DMS53 (cell line): ENCODE data around the gene ABCB1.
"Not testable (repeated sequence)": the region's sequence is repeated elsewhere in the genome, so short reads cannot be mapped to it uniquely, and the experiment has no call there.

Source experiments
- DNase-seq: peaks from one replicate; lab custom pipeline; 2025; lab: John Stamatoyannopoulos, UW

ABCB1 gene

DNA sequence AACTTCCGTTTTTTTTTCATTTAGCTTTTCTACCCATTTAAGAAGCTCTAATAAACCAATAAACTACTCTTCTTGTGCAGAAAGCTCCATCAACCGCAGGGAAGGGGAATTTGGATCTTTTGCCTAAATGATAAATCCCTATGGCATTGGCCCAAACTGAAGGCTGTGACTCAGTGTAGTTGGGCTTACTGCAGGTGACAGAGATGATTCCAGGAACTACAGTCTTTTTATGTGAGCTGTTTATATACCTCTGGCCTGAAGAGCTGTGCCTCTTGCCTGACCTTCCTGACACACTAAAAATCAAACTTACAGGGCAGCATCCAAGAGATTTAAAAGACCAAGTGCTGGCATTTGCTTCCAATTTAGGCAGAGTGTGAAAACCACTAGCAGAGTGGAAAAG, 25.2 kb downstream of the ABCB1 start:
- peak; percentile 27 for DNase-seq

DNA sequence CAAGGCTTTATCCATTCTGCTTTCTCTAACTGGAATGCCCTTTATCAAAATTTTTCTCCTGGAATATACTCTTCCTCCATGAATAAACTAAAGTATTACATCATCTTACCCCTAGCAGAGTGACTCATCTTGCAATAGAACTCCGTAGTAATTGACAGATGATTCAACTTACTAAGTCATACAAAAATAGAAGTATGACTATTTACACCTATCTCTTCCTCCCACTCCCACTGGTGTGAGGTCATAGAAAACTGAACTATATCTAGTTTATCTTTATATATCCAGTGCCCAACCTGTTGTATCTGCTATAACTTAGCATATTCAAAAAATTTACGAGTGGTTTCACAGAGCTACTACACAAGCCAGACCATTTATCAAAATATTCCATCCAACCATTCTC, 26.1 kb downstream of the ABCB1 start:
- DNase-seq = peak; percentile 69

DNA sequence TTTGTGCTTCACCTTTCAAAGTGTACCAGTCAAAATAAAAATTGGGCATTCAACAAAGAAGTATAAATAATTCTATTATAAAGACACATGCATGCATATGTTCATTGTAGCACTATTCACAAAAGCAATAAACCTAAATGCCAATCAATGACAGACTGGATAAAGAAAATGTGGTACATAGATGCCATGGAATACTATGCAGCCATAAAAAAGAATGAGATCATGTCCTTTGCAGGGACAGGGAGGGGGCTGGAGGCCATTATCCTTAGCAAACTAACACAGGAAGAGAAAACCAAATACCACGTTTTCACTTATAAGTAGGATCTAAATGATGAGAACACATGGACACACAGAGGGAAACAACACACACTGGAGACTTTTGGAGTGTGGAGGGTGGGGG, 28.2 kb downstream of the ABCB1 start:
- DNase-seq = not testable (repeated sequence)

DNA sequence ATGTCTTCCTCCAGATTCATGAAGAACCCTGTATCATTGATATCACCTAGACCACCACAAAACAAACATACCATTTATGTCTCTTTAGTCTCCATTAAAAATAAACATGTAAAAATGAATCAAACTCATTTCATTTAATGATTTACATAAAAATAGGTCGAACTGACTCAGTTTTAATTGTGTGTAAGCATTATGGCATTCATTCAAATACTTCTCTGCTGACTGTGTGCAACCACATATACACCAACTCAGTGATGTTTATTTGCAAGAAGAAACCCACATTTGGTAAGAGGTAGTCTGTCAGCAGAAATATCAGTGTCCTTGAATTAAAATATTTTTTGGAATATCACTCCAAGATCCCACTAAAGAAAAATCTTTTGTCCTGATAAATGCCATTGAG, 30.5 kb downstream of the ABCB1 start:
- no peak for DNase-seq

DNA sequence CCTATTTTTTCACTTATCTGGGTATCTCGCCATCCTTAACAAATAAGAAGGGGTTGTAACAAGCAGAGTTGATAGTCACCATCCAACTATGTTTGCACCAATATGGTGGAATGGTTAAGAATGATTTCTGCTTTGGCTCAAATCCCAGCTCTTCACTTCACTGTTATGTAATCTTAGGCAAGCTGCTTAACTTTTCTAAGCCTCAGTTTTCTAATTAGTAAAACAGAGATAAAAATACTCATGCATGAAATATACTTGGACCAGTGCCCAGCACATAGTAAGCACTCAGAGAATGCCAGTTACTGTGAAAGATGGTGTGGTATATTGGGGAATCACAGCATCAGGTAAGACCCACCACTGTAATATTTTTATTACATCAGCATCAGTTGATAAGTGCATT, 33.6 kb downstream of the ABCB1 start:
- no peak for DNase-seq

DNA sequence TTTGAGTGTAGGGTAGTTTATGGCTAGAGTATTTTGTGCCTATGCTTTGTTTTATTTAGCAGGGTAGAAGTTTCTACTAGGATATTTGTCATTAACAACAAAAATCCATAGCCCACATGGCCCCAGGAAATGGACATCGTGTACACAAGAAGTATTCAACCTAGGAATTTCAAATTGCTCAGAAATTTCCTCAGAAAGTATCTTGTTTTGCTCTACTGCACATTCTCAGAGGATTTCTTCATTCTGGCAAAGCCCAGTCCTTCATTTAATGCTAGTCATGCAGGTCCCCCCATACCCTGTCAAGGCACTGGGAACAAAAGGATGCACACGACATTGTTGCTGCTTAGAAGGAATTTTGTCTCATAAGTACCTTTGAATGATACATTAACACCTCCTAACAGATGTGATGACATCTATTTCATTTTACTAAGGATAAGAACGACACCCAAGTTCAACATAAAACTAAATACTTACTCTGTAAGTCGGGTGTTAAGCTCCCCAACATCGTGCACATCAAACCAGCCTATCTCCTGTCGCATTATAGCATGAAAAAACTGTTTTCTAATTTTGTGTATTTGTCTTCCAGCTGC, 34.3 kb downstream of the ABCB1 start:
- DNase-seq = no peak

DNA sequence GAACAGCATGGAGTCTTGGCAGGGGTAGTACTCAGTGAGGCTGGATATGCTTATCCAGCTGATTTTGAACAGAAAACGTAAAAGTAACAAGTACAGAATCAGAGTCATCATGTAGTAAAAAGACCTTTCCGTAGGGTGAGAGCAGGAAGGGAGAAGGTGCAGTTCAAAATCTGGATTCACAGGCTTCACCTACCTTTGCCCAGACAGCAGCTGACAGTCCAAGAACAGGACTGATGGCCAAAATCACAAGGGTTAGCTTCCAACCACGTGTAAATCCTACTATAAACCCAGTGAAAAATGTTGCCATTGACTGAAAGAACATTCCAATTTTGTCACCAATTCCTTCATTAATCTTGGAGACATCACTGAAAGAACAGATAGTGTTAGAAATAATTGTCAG, 34.8 kb downstream of the ABCB1 start:
- no peak for DNase-seq

DNA sequence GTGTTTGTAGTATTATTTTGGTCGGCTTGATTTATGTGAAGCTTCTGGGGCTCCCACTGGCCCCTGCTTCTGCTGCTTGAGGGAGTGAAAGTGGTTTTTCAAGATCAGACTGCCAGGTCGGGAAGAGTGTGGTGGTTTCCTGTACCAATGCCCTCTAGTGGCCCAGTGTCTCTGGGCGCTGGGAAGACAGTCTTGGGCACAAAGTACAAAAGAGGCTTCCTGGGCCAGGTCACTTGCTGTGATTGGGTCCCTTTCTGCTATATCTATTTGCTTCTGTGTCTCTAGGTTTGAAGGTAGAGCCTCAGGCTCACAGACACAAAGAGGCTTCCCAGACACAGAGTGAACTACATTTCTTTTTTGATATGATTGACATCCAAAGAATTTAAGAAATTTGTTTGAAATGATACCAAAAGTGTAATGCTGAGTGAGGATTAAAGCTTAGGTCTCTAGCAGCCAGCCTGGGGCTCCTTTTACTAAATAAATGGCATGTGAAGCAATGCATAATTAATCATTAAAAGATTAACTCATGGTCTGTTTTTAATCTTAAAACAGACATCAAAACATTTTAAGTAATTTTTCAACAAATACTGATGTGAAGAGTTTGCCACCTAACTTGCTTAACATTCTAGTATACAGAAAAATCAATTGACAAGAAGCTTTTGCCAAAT, 36.3 kb downstream of the ABCB1 start:
- peak; percentile 62 for DNase-seq

DNA sequence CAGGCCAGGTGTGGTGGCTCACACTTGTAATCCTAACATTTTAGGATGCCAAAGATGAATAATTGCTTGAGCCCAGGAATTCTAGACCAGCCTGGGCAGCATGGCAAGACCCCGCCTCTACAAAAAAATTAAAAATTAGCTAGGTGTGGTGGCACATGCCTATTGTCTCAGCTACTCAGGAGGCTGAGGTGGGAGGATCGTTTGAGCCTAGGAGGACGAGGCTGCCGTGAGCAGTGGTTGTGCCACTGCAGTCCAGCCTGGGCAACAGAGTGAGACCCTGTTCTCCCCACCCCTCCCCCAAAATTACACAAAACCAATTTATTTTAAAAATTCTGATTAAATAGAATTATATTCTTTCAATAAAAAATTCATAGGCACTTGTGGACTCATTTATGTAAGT, 39.0 kb downstream of the ABCB1 start:
- no peak for DNase-seq

DNA sequence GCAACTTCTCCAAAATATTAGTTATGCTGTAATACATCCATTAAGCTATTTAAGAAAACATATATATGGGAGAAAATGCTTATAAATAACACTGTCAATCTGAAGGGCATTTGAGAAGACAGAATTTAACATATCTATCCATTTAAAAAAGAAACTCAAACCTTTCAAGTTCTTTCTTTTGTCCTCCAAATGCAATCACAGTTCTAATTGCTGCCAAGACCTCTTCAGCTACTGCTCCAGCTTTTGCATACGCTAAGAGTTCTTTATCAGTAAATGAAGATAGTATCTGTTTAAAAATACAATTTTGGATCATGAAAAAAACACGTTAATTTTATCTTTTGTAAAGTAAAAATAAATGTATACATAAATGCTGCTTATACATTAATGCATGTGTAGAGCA, 39.6 kb downstream of the ABCB1 start:
- no peak for DNase-seq

DNA sequence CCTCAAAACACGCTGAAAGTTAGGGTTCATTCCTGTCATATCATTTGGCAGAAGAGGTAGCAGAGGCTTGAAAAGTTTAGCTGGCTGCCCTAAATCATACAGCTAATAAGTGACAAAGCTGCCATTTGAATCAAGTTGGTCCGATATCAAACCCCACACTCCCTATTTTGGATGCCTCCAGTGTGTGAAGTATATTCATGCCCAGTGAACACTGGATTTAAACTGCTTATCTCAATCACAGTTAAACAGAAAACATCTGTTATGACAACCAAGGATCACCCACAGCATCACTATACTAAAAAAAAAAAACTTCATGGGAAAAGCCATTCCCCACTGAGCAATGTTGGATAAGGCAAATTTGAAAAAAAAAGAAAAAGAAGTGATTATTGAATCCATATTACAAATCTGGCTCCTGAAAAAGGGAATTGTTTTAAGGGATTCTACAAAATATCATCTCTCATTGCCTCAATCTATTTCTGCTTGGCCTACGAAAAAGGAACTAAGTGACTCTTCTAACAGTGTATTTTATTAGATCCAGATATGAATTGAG, 48.3 kb downstream of the ABCB1 start:
- DNase-seq = no peak

DNA sequence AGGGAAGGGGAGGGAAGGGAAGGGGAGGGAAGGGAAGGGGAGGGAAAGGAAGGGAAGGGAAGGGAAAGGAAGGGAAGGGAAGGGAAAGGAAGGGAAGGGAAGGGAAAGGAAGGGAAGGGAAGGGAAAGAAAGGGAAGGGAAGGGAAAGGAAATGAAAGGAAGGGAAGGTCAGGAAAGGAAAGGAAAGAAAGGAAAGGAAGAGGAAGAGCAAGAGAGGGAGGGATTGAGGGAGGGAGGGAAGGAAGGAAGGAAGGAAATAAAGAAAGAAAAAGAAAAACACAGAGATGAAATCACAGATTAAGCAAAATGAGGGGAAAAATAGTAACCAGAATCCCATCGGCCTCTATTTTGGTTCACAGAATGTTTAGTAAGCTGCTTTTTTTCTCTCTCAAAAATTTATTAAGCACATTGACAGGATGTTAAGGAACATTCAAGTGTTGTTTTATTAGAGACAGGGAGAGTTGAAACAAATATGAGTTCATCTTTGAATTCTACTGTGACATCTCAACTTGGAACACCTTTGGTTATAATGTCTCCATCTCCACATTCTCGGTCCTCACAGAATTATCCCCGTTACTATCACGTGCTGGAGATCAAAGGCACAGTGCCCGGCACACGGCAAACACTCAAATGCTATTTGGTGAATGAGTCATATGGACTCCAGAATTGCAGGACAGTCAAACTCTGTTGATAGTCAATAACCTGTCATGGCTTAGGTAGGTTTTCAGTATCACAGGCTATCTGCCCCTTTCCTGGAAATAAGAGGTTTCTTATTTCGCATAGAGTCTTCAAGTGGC, 52.4 kb downstream of the ABCB1 start:
- DNase-seq = peak; percentile 96

DNA sequence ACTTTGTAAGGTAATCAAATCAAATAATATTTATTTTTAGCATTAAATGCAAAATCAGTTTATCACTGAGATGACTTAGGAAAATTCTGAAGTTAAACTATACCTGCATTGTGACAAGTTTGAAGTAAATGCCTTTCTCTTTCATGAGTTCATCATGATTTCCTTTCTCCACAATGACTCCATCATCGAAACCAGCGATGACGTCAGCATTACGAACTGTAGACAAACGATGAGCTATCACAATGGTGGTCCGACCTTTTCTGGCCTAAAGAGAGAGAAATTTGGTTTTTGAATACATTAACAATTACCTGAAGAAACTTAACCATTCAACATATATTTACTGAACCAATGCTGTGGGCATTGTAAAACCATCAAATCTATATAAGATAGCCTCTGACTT, 54.9 kb downstream of the ABCB1 start:
- DNase-seq = no peak

DNA sequence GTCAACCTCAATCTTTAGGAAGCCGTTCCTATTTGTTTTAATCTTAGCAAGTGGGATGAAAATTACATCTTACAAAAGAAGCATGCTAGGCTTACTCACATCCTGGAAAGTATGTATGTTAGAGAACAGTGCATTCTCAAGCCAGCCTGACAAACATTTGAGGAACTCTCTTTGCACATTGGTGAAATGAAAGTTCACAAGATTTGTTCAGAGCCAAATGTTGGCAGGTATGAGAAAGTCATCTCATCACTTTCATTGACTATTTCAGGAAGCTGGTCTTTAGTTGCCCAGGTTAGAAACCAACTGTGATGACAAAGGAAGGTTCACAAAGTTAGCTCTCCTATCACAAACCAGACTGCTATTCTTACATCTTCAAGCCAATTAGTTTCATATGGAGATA, 57.1 kb downstream of the ABCB1 start:
- DNase-seq = no peak

DNA sequence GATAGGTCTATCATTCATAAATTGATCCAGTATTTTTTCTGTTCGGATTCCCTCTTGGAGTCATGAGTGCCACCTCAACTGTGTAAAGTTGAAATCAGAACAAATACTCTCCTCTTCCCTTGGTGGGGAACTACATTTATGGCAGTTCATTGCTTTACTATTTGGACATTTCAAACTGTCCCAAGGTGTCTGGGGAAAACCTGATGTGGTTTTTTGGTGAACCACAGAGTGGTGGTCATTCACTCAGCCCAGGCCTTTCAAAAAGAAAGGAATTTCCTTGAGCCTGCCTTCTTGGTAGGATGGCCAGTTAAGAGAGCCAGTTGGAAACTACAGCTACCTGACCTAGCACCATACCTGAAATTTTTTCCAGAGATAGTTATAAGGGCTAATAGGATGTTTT, 59.0 kb downstream of the ABCB1 start:
- no peak for DNase-seq

DNA sequence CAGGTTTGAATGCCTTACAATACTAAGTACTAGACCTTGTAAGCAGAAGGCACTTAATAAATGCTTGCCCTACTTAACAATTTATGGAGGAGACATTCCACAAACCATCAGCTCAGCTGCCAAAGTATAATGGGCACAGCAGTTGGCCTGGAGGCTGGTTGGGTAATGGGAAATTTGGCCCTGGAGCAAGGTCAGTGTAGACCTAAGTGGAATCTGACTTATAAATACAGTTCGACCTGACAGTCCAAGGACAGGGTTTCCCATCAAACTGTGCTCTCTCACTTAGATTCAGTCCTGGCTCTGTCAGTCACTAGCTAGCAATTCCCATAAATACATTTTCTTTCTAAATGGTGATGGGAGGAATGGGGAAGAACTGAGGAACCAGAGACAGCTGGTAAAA, 62.6 kb downstream of the ABCB1 start:
- no peak for DNase-seq

DNA sequence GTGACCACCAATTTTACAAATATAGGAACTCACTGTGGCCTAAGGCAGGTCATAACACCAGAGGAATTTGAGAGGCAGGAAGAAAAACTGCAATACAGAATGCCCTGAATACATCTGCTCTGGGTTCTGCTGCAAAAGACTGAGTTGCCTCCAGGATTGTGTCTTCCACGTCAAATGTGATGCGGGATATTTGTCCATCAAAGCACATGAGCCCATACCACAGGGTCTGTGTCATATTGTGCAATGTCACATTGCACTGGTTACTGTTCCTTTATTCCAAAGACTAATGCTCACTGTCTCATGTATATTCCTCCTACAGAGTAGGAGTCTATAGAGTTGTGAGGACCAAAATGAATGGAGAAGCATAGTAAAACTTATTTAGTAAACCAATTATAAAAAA, 66.6 kb downstream of the ABCB1 start:
- DNase-seq = no peak

DNA sequence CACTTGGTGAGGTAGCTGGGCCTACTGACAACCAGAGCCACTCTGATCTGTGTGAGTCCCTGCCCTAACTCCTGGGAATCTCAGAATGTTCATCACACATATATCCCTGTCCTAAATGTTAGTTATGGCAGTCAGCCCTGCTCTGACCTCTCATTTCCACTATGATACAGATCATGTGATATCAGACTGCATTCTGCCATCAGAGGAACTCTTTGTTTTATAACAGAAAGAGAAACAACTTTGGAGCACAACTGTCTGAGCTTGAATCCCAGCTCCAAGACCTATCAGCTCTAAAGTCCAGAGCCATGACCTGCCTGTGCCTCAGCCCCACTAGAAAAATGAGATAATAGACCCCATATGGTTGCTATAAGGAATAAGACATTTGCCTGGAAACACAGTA, 70.6 kb downstream of the ABCB1 start:
- no peak for DNase-seq

DNA sequence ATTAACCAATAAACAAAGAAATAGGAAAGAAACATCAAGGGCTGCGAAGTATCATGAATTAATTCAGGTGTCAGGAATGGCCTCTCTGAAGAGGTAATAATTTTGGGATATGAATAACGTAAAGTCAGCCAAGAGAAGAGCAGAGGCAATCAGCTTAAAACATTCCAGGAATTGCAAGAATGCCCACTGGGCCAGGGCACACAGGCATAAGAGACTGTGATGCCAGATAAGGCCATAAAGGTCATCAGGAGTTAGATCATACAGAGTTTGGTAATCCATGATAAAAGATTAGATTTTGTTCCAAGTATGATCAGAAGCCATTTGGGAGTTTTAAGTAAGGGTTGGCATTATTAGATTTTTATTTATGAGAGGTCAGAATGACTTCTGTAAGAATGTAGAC, 72.0 kb downstream of the ABCB1 start:
- DNase-seq = no peak

DNA sequence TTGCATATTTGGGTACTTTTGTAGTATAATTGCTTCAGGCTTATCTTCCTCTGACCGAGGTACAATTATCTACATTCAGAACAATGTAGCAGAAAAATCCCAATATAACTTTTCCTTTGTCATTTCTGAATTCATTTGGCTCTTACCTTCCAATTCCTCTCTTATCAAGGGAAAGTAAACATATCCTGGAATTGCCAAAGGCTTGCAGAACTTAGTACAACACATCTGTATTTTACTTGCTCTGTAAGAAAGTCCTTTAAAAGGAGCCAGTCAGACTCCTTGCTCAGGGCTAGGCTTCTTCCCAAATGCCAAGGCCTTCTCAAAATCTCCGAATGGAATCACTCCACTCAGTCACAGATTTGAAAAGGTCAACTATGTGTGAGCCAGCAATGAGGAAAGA, 81.9 kb downstream of the ABCB1 start:
- no peak for DNase-seq

DNA sequence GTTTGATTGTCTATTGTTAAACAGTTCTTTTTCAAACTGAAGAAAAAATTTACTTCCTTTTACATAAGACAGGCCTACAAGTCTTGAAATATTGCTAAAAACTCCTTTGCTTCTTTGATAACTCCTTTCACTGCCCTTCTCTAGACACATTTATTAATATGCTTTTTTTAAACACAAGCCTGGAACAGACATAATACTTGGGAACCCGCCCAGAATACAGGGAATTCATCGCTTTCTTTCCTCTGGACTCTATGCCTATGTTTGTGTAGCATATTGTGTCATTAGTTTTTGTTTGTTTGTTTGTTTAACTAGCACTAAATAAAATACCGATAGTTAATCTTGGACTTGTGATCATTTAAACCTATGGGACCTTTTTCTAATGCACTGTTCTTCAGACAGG, 82.8 kb downstream of the ABCB1 start:
- no peak for DNase-seq

DNA sequence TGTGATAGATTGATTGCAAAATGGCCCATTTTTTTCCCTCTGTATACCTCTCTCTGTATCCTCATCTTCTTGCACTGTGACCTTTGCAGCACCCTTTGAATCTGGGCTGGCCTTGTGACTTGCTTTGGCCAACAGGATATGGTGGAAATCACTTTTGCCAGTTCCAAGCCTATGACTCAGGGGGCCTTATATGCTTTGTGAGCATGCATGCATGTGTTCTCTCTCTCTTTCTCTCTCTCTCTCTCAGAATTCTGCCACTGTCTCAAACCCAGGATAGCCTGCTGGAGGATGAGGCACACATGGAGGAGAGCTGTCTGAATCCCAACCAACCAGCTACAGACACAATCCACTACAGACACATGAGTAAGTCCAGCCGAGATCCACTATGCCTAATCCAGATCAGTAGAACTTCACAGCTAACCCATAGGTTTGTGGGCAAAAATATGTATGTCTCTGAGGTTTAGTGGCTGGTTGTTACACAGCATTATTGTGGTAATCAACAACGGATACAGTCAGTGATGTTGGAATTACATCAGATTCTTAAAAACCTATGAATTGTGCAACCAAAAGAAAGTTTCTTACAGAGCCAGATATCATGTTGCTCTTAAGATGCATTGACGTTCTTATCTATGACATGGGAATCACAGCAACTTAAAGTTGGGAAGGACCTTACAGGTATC, 83.4 kb downstream of the ABCB1 start:
- no peak for DNase-seq
